Smooth muscle cell of bladder (primary cell): ENCODE data around the gene STX3. TPM values are rescaled to one million over a fixed set of nuclear protein-coding genes. Genes with fewer than 3 reads are reported as not detected.

Experiments
- total RNA-seq: library from RNA; depleted of rRNA; stranded (reverse); fragments of >200 nt; gene quantifications from 2 replicates; pipeline ENCODE4 v1.2.3, GENCODE V29; 2014

Gene STX3
- 11.2 and 21.4 TPM in 2 replicates for total RNA-seq

DNA sequence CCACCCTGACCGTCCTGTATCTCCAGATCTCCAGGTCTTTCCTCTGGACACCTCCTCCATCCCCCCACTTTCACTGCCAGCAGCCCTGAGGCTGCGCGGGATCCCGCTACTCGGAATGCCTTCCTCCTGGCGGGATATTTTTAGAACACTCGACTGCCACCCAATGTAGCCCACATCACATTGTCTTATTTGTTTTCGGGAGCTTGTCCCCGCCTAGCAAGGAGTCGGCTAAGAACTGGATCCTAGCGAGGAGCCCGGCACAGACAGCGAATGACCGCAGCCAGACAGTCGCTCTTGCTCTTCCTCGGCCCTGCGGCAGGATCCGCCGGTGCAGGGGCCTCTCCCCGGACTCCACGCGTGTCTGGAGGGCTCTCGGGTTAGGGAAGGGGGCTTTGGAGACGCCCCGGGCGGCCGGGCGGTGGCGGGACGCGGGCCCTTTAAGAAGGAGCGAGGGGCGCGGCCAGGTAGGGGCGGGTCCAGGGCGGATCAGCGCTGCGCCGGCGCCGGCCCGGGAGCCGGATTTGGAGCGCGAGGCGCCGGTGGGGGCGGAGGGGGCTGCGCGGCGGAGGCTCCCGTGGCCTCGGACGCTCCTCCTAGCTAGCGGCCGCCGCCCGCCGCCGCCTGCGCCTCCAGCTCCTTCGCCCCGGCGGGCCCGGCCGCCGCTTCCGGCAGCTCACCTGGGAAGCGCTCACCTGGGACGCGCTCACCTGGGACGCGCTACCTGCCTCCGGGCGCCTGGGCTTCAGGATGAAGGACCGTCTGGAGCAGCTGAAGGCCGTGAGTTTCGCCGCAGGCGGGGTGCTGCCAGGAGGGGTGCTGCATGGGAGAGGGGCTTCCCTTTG is at the start of gene STX3:
STX3 (plus strand) TSS at position 518 of the 842 bp plus-strand sequence; CDS start at position 748, 230 bp downstream.

DNA sequence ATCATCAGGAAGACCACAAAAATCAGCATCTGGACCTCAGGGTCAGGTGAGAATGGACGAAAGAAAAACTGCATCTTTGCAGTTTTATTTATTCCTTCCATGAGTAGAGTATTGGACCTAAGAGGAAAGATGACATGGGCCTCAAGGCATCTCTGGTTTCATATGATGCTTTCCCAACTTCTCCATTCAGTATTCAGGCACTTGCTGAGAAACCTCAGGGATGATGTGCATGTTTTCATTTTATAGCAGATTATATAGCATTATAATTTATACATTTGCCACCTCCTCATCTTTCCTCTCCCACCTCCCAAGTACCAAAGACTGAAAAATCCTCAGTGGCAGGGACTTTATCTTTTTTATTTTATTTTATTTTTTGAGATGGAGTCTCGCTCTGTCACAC is 41.4 kb upstream of the STX3 start, which contains the start of gene OR10V1:
OR10V1 (minus strand) TSS at position 101 of the 400 bp plus-strand sequence; CDS start at position 101, 0 bp downstream.

DNA sequence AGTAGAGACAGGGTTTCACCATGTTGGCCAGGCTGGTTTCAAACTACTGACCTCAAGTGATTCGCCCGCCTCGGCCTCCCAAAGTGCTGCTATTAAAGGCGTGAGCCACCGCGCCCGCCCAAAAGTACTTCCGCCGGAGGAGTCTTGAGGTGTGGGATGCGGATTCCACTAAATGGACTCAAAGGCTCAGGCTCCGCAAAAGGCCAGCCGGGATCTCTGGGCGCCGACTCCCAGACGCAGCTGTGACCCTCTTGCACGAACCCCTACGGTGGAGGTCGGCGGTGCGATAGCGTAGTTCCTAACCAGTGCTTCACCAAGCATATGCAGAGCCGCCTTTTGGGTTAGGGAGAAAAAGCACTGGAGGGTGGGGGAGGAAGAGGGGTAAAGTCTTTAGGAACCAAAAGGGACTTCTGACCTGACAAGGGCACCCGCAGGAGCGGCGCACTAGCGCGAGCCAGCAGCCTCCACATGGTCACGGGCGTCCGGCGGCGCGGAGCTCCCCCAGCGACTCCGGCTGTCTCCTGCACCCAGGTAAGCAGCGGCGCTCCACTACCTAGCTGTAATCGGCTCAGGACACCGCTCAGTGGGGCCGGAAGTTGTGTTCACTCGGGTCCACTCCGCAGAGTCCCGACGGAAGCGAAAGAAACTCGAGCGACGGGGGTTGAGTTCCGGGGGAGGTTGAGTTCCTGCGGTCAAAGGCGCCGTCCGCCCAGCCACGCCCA is 55.2 kb downstream of the STX3 start, which contains the start of gene MRPL16:
MRPL16 (minus strand) TSS at position 590 of the 722 bp plus-strand sequence; CDS start at position 470, 120 bp downstream.

DNA sequence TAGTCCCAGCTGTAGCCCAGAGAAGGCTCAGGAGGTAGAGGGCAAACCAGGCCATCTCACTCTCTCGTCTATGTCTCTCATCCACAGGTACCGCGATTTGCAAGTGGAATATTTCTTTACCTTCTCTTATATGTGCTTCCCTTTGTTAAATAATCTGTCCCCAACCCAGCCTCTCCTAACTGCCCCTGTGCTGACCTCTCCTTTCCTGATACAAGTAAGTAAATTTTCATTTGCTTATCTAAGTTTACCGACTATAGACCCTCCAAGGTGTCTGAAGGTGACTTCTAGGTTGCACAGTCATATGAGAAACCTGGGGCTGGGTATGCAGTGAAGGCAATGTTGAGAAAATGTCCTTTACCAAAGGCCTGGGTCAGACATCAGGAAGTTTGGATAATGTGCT is 90.2 kb downstream of the STX3 start, which contains the start of gene CBLIF:
CBLIF (minus strand) TSS at position 101 of the 400 bp plus-strand sequence; CDS start at position 55, 46 bp downstream.

Other genes with a start within 250 kb of the STX3 start
- gene OR4D9, start 243.8 kb upstream of the STX3 start, total RNA-seq, result not detected in 2 replicates
- 27.6 and 29.7 TPM in 2 replicates for gene OSBP, start 139.6 kb upstream of the STX3 start, total RNA-seq
- 4.1 and 5.3 TPM in 2 replicates for gene PATL1, start 86.3 kb upstream of the STX3 start, total RNA-seq
- not detected in 2 replicates for gene OR10V1, start 41.5 kb upstream of the STX3 start, total RNA-seq
- gene MRPL16, start 55.4 kb downstream of the STX3 start, total RNA-seq, result 39.1 and 39.3 TPM in 2 replicates
- gene CBLIF, start 90.1 kb downstream of the STX3 start, total RNA-seq, result not detected in 2 replicates
- gene TCN1, start 111.1 kb downstream of the STX3 start, total RNA-seq, result not detected in 2 replicates
- gene OOSP3, start 123.4 kb downstream of the STX3 start, total RNA-seq, result not detected in 2 replicates
- not detected in 2 replicates for gene OOSP1, start 183.1 kb downstream of the STX3 start, total RNA-seq
- gene OOSP4A, start 208.7 kb downstream of the STX3 start, total RNA-seq, result not detected in 2 replicates